ENCODE results near the gene MAEA.

Gene MAEA

GRCh38 chr4:1244081-1244977 lies 45.4 kb upstream of the MAEA start:
- peak overlapping the region in 1 of 2 experiments; percentile 62 for H3K14ac ChIP-seq (ENCODE audit: low read length in 2 of 2)
- H3K9me3 ChIP-seq (ENCODE audit: control insufficient read depth, low read length) = no peaks in the 10 kb centered on the region
- no peaks in the 10 kb centered on the region for H3K27me3 ChIP-seq (ENCODE audit: control insufficient read depth in 1 of 2, insufficient read depth in 1 of 2, low read length in 2 of 2)
- peak overlapping the region; percentile 65 for H4K91ac ChIP-seq (ENCODE audit: low read length)
- WGBS = 91% methylated on average over 33 of the region's 33 CpGs
- H4K8ac ChIP-seq (ENCODE audit: low read length) = peak overlapping the region; percentile 57
- no peaks in the 10 kb centered on the region for H3K79me1 ChIP-seq (replicated peaks; ENCODE audit: low read length, poor library complexity, severe bottlenecking)
- H3K18ac ChIP-seq (ENCODE audit: low read depth in 1 of 2, low read length in 2 of 2) = peak overlapping the region in 1 of 2 experiments; percentile 28
- H3K4me1 ChIP-seq (ENCODE audit: control insufficient read depth, insufficient read depth, low read depth, low read length) = peaks cover 57% of the 10 kb centered on the region
- peaks cover 18 to 61% of the 10 kb centered on the region in 2 experiments for H3K36me3 ChIP-seq (ENCODE audit: control insufficient read depth in 1 of 2, insufficient read depth in 2 of 2, low read depth in 1 of 2, low read length in 2 of 2)
- H3K27ac ChIP-seq (ENCODE audit: low read length, poor library complexity, severe bottlenecking) = no peak overlapping the region
- no peak overlapping the region for H2BK12ac ChIP-seq (ENCODE audit: low read length in 2 of 2)
- no peak overlapping the region for H2AK5ac ChIP-seq (ENCODE audit: low read length, severe bottlenecking)
- H3K4me3 ChIP-seq (ENCODE audit: insufficient read depth in 1 of 2, low read depth in 1 of 2, low read length in 2 of 2) = no peak overlapping the region
- H3K23ac ChIP-seq (ENCODE audit: low read length in 2 of 2) = no peak overlapping the region
- H2BK120ac ChIP-seq (ENCODE audit: low read depth, low read length) = no peak overlapping the region
- H2AFZ ChIP-seq (ENCODE audit: low read depth, low read length) = no peak overlapping the region
- H3K4ac ChIP-seq (ENCODE audit: low read depth in 1 of 2, low read length in 2 of 2) = peak overlapping the region in 1 of 2 experiments; percentile 58
- peak overlapping the region; percentile 54 for H3K9ac ChIP-seq (ENCODE audit: low read length)
- peak overlapping the region; percentile 30 for H2BK15ac ChIP-seq (ENCODE audit: low read depth, poor library complexity, severe bottlenecking)
- H3K4me2 ChIP-seq (ENCODE audit: low read length, poor library complexity, severe bottlenecking) = no peak overlapping the region
- no peak overlapping the region for H2BK5ac ChIP-seq (ENCODE audit: low read depth, low read length, poor library complexity, severe bottlenecking)
- no peak for DNase-seq

DNA sequence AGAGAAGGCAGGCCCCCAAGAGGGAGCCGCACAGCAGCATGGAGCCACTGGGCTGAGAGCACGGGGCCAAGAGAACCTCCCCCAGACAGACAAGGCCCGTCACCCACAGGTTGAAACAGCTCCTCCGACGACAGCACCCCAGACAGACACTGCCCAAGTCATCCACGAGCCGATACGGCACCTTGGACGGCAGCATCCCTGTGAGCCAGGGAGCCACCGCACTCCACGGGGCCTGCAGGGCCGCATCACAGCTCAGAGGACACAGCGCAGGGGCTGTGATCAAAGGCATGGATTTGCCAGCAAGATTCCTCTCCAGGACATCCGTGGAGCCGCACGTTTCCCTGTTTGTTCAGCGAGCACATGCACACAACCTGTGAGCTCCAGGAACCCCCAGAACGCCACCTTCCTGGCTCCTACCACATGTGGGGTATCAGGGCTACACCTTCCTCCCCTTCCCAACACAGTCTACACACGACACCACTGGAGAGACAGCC lies 44.7 kb upstream of the MAEA start:
- H2AK5ac ChIP-seq (ENCODE audit: low read length, severe bottlenecking) = no peak overlapping the region
- no peaks in the 10 kb centered on the region for H3K9me3 ChIP-seq (ENCODE audit: control insufficient read depth, low read length)
- 94% methylated on average over 19 of the region's 19 CpGs for WGBS

DNA sequence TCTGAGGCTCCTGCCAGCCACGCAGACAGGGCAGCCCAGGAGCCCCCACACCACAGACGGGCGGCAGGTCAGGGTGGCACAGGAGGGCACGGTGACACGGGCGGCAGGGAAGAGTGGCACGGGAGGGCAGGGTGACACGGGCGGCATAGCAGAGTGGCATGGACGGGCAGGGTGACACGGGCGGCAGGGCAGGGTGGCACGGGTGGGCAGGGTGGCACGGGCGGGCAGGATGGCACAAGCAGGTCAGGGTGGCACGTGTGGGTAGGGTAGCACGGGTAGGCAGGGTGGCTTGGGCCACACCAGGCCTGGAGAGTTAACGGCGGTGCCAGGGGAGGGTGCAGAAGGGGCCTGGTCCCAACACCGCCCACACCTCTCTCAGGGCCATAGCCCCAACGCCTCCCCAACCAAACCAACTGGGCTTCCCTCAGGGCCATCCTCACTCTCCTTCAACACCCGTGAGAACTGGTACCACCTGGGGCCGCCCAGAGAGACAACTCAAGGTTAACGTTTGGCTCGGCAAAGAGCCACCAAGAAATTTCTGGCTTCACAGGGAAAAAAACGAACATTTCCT lies 44.1 kb upstream of the MAEA start:
- Histone ChIP-seq H3K79me1 (replicated peaks; ENCODE audit: low read length, poor library complexity, severe bottlenecking) (peaks cover 6% of the 10 kb centered on the region), H3K18ac (ENCODE audit: low read depth in 1 of 2, low read length in 2 of 2) (peak overlapping the region in 1 of 2 experiments; percentile 22), H3K14ac (ENCODE audit: low read length in 2 of 2) (peak overlapping the region in 1 of 2 experiments; percentile 87), H2AK5ac (ENCODE audit: low read length, severe bottlenecking) (no peak overlapping the region), H3K27ac (ENCODE audit: low read length, poor library complexity, severe bottlenecking) (no peak overlapping the region), H2BK15ac (ENCODE audit: low read depth, poor library complexity, severe bottlenecking) (peak overlapping the region; percentile 70), H3K23ac (ENCODE audit: low read length in 2 of 2) (peak overlapping the region in 1 of 2 experiments; percentile 48), H2BK12ac (ENCODE audit: low read length in 2 of 2) (peak overlapping the region in 1 of 2 experiments; percentile 87), H3K4ac (ENCODE audit: low read depth in 1 of 2, low read length in 2 of 2) (peak overlapping the region in 1 of 2 experiments; percentile 57), H3K4me3 (ENCODE audit: insufficient read depth in 1 of 2, low read depth in 1 of 2, low read length in 2 of 2) (no peak overlapping the region), H2AFZ (ENCODE audit: low read depth, low read length) (no peak overlapping the region), H3K4me1 (ENCODE audit: control insufficient read depth, insufficient read depth, low read depth, low read length) (peaks cover 64% of the 10 kb centered on the region), H3K4me2 (ENCODE audit: low read length, poor library complexity, severe bottlenecking) (no peak overlapping the region), H2BK120ac (ENCODE audit: low read depth, low read length) (no peak overlapping the region), H3K36me3 (ENCODE audit: control insufficient read depth in 1 of 2, insufficient read depth in 2 of 2, low read depth in 1 of 2, low read length in 2 of 2) (peaks cover 9 to 56% of the 10 kb centered on the region in 2 experiments), H3K9ac (ENCODE audit: low read length) (peak overlapping the region; percentile 91), H2BK5ac (ENCODE audit: low read depth, low read length, poor library complexity, severe bottlenecking) (no peak overlapping the region), H3K9me3 (ENCODE audit: control insufficient read depth, low read length) (no peaks in the 10 kb centered on the region), H3K27me3 (ENCODE audit: control insufficient read depth in 1 of 2, insufficient read depth in 1 of 2, low read length in 2 of 2) (no peaks in the 10 kb centered on the region), H4K8ac (ENCODE audit: low read length) (peak overlapping the region; percentile 35), H4K91ac (ENCODE audit: low read length) (peak overlapping the region; percentile 83)
- no peak for DNase-seq
- WGBS = 96% methylated on average over 24 of the region's 26 CpGs

More for the DNA sequence above, 44.7 kb upstream of the MAEA start:
- Histone ChIP-seq H2AFZ (ENCODE audit: low read depth, low read length) (no peak overlapping the region), H4K91ac (ENCODE audit: low read length) (peak overlapping the region; percentile 83), H2BK5ac (ENCODE audit: low read depth, low read length, poor library complexity, severe bottlenecking) (no peak overlapping the region), H3K4ac (ENCODE audit: low read depth in 1 of 2, low read length in 2 of 2) (peak overlapping the region in 1 of 2 experiments; percentile 57), H3K4me3 (ENCODE audit: insufficient read depth in 1 of 2, low read depth in 1 of 2, low read length in 2 of 2) (no peak overlapping the region), H2BK12ac (ENCODE audit: low read length in 2 of 2) (peak overlapping the region in 1 of 2 experiments; percentile 87), H2BK120ac (ENCODE audit: low read depth, low read length) (no peak overlapping the region), H3K4me2 (ENCODE audit: low read length, poor library complexity, severe bottlenecking) (no peak overlapping the region), H3K27me3 (ENCODE audit: control insufficient read depth in 1 of 2, insufficient read depth in 1 of 2, low read length in 2 of 2) (no peaks in the 10 kb centered on the region), H3K23ac (ENCODE audit: low read length in 2 of 2) (peak overlapping the region in 1 of 2 experiments; percentile 48), H3K27ac (ENCODE audit: low read length, poor library complexity, severe bottlenecking) (no peak overlapping the region), H3K4me1 (ENCODE audit: control insufficient read depth, insufficient read depth, low read depth, low read length) (peaks cover 59% of the 10 kb centered on the region), H3K9ac (ENCODE audit: low read length) (peak overlapping the region; percentile 29), H3K79me1 (replicated peaks; ENCODE audit: low read length, poor library complexity, severe bottlenecking) (peaks cover 1% of the 10 kb centered on the region), H3K14ac (ENCODE audit: low read length in 2 of 2) (peak overlapping the region in 1 of 2 experiments; percentile 87), H4K8ac (ENCODE audit: low read length) (peak overlapping the region; percentile 35), H2BK15ac (ENCODE audit: low read depth, poor library complexity, severe bottlenecking) (no peak overlapping the region), H3K36me3 (ENCODE audit: control insufficient read depth in 1 of 2, insufficient read depth in 2 of 2, low read depth in 1 of 2, low read length in 2 of 2) (peaks cover 11 to 54% of the 10 kb centered on the region in 2 experiments), H3K18ac (ENCODE audit: low read depth in 1 of 2, low read length in 2 of 2) (peak overlapping the region in 1 of 2 experiments; percentile 22)
- DNase-seq = no peak

Measured in mesenchymal stem cell (in vitro differentiated cells and primary cell).